A549 (cell line): ENCODE measurements around the gene LRCOL1. TPM values are rescaled to one million over a fixed set of nuclear protein-coding genes. Genes with fewer than 3 reads are reported as not detected.

Experiments used
- ATAC-seq, 2 experiments: fragments of 200-7000 bp in 1 of 2; fragments of >200 bp in 1 of 2; cut with Nextera tagmentation in 1 of 2; cut with Tn5 transposase in 1 of 2; 3 replicates each; pipeline versions ENCODE4 v1.8.0 to v1.9.1; 2018 to 2020; ENCODE audit warnings: mild to moderate bottlenecking in 1 of 2, moderate library complexity in 1 of 2
- CTCF ChIA-PET: fragments of 300-600 bp; sonication (Branson Sonifier 250); formaldehyde crosslinking; extraction: SDS; loops from one replicate; lab custom pipeline; 2021; ENCODE audit warnings: antibody characterized with exemption, inconsistent platforms; lab: Yijun Ruan, JAX
- POLR2A ChIA-PET: fragments of 350-600 bp; formaldehyde crosslinking; extraction: SDS; loops from one replicate; lab custom pipeline; 2021; ENCODE audit warnings: antibody characterized with exemption, inconsistent platforms; lab: Yijun Ruan, JAX
- DNase-seq, 2 experiments: peaks; one replicate each; pipeline versions ENCODE4 v3.0.0 to v3.0.0-alpha.2; 2011 to 2016; ENCODE audit warnings: low read depth in 1 of 2, low spot score in 1 of 2
- FAIRE-seq: peaks from 2 replicates; lab custom pipeline; 2011; peaks lifted over from hg19 to GRCh38; lab: Jason Lieb, UNC
- H3K27ac ChIP-seq, 2 experiments: fragments of >200 bp; sonication (Bioruptor Twin); formaldehyde crosslinking; 3 replicates each; pipeline ENCODE4 v1.5.1; 2016 to 2017
- H3K4me1 ChIP-seq: fragments of >200 bp; sonication (Bioruptor Twin); formaldehyde crosslinking; 3 replicates; pipeline ENCODE4 v1.6.1; 2016
- H3K4me2 ChIP-seq: fragments of >200 bp; sonication (Bioruptor Twin); formaldehyde crosslinking; 3 replicates; pipeline ENCODE4 v1.6.1; 2016
- H3K4me3 ChIP-seq: fragments of >200 bp; sonication (Bioruptor Twin); formaldehyde crosslinking; 3 replicates; pipeline ENCODE4 v1.5.1; 2016
- H3K9me3 ChIP-seq: fragments of >200 bp; sonication (Bioruptor Twin); formaldehyde crosslinking; 3 replicates; pipeline ENCODE4 v1.6.1; 2016
- CHD4 ChIP-seq: fragments of 200-600 bp; sonication (generic); IDR thresholded peaks from 2 replicates; pipeline ENCODE4 v1.6.1; 2016; ENCODE audit warnings: antibody characterized with exemption, mild to moderate bottlenecking, borderline replicate concordance
- E2F6 ChIP-seq: IDR thresholded peaks from 2 replicates; pipeline ENCODE4 v1.6.1; 2012; ENCODE audit warnings: low read depth, borderline replicate concordance
- HOXB13 ChIP-seq: fragments of 250-450 bp; sonication (Bioruptor Pico); IDR thresholded peaks from 2 replicates; pipeline ENCODE4 v1.5.0; 2020; ENCODE audit warnings: low read depth, mild to moderate bottlenecking, moderate library complexity
- JUN ChIP-seq, 2 experiments: fragments of >200 bp; sonication (Bioruptor Twin); formaldehyde crosslinking; IDR thresholded peaks; 2 replicates in 1 of 2; 3 replicates in 1 of 2; pipeline ENCODE4 v1.6.1; 2016 to 2017
- KDM1A ChIP-seq: fragments of 200-600 bp; sonication (generic); IDR thresholded peaks from 2 replicates; pipeline ENCODE4 v1.6.1; 2016; ENCODE audit warnings: low read depth, mild to moderate bottlenecking
- KDM5A ChIP-seq: fragments of 200-600 bp; sonication (generic); IDR thresholded peaks from 2 replicates; pipeline ENCODE4 v1.6.1; 2016; ENCODE audit warnings: antibody characterized with exemption, mild to moderate bottlenecking
- MYC ChIP-seq: IDR thresholded peaks from 2 replicates; pipeline ENCODE4 v1.6.1; 2012; ENCODE audit warnings: mild to moderate bottlenecking, inconsistent platforms, low read length, improper control_type of control experiment, borderline replicate concordance
- NFE2L2 ChIP-seq: fragments of 150-350 bp; conservative IDR thresholded peaks from 2 replicates; pipeline ENCODE4 v1.6.1; 2014; ENCODE audit warnings: low read length
- NR3C1 ChIP-seq: fragments of >200 bp; sonication (Bioruptor Twin); formaldehyde crosslinking; IDR thresholded peaks from 3 replicates; pipeline ENCODE4 v1.6.1; 2017
- POLR2A ChIP-seq: IDR thresholded peaks from 2 replicates; pipeline ENCODE4 v1.6.1; 2012; ENCODE audit warnings: mild to moderate bottlenecking, low read length
- USF2 ChIP-seq: fragments of 450-650 bp; IDR thresholded peaks from 2 replicates; pipeline ENCODE4 v1.6.1; 2014; ENCODE audit warnings: antibody characterized with exemption
- WGBS: methylation state at CpG from one replicate; pipeline ENCODE4 v1.1.6; 2017; ENCODE audit errors: missing lambda C conversion rate; 5-methylcytosine and 5-hydroxymethylcytosine counted together
- polyA plus RNA-seq, 4 experiments: library from polyadenylated mRNA; depleted of rRNA in 3 of 4; stranded (reverse); fragments of >200 nt; fragmentation: RNase III in 1 of 4; extraction: RNeasy Plus Mini Kit Qiagen cat#74134 plus additional on column Dnase treatment in 1 of 4; gene quantifications; 2 replicates in 3 of 4; 3 replicates in 1 of 4; pipeline ENCODE4 v1.2.3, GENCODE V29; 2011 to 2017
- TF ChIP-seq, protein P1 (sequence below): fragments of 200-600 bp; sonication (generic); IDR thresholded peaks from 2 replicates; pipeline ENCODE4 v1.6.1; 2016; ENCODE audit warnings: antibody characterized with exemption, mild to moderate bottlenecking, moderate library complexity
- TF ChIP-seq, protein P2 (sequence below): fragments of >200 bp; sonication (Bioruptor Twin); formaldehyde crosslinking; IDR thresholded peaks from 2 replicates; pipeline ENCODE4 v1.6.1; 2016
- TF ChIP-seq, protein P3 (sequence below): fragments of >200 bp; sonication (Bioruptor Twin); formaldehyde crosslinking; IDR thresholded peaks from 3 replicates; pipeline ENCODE4 v1.6.1; 2016

Gene LRCOL1
- polyA plus RNA-seq, 2 of the 4 experiments (the other 2 are of a cell fraction), result not detected

DNA sequence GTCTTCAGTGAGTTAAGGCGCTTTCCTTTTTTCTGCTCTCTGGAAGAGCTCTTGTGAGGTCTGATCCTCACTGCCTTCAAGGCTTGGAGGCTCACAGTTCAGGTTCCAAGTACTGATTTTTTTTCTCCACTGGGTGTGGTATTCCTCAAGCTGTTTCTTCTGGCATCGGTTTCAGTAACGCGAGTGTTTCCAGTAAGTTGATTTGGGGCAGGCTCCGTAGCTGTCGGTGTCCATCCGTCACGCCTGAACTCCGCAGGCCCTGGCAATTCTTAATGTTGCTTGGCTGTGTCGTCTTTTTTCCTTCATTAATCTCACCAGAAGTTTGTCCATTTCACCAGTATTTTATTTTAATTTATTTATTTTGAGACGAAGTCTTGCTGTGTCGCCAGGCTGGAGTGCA lies 30.6 kb downstream of the LRCOL1 start:
- ATAC-seq (no peak), DNase-seq (no peak), FAIRE-seq (no peak)
- no peak overlapping the region for H3K4me2 ChIP-seq
- no peaks in the 10 kb centered on the region for H3K4me1 ChIP-seq
- WGBS, result 90% methylated on average over 12 of the region's 12 CpGs
- H3K27ac ChIP-seq, result no peak overlapping the region
- no peak overlapping the region for H3K4me3 ChIP-seq
- H3K9me3 ChIP-seq, result no peaks in the 10 kb centered on the region
- CTCF ChIA-PET, result interaction anchor here (0.7 to 2.6 kb wide), 2 partner anchors 19 to 35 kb away, joined by 4 to 9 read pairs; no protein-coding TSS in a partner anchor
- POLR2A ChIA-PET, result no interaction called here
- no peak for TF ChIP-seq KDM1A
- no peak for TF ChIP-seq USF2
- TF ChIP-seq NR3C1, result no peak
- TF ChIP-seq, protein P1, sequence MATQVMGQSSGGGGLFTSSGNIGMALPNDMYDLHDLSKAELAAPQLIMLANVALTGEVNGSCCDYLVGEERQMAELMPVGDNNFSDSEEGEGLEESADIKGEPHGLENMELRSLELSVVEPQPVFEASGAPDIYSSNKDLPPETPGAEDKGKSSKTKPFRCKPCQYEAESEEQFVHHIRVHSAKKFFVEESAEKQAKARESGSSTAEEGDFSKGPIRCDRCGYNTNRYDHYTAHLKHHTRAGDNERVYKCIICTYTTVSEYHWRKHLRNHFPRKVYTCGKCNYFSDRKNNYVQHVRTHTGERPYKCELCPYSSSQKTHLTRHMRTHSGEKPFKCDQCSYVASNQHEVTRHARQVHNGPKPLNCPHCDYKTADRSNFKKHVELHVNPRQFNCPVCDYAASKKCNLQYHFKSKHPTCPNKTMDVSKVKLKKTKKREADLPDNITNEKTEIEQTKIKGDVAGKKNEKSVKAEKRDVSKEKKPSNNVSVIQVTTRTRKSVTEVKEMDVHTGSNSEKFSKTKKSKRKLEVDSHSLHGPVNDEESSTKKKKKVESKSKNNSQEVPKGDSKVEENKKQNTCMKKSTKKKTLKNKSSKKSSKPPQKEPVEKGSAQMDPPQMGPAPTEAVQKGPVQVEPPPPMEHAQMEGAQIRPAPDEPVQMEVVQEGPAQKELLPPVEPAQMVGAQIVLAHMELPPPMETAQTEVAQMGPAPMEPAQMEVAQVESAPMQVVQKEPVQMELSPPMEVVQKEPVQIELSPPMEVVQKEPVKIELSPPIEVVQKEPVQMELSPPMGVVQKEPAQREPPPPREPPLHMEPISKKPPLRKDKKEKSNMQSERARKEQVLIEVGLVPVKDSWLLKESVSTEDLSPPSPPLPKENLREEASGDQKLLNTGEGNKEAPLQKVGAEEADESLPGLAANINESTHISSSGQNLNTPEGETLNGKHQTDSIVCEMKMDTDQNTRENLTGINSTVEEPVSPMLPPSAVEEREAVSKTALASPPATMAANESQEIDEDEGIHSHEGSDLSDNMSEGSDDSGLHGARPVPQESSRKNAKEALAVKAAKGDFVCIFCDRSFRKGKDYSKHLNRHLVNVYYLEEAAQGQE, result no peak
- TF ChIP-seq KDM5A, result no peak
- TF ChIP-seq POLR2A, result no peak
- TF ChIP-seq, protein P2, sequence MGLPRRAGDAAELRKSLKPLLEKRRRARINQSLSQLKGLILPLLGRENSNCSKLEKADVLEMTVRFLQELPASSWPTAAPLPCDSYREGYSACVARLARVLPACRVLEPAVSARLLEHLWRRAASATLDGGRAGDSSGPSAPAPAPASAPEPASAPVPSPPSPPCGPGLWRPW, result no peak
- no peak for TF ChIP-seq JUN (IDR thresholded peaks at IDR 0.05)

DNA sequence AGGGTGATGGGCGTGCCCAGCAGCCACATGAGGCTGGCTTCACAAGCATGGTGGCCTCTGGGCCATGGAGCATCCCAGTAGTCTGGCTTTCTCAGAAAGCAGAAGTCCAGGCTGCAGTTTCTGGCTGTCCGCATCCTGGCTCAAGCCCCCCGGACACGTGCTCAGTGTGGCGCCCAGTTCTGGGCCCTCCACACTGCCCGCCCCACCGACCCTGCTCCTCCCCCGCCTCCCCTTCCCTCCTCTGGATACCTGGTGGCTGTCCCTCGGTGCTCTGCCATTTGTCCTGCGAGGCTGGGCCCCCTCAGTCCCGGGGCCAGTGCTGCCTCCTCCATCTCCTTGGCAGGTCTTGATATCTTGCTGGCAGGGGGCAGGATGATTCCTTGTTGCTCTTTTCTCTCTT lies 31.6 kb downstream of the LRCOL1 start:
- Histone ChIP-seq H3K4me1 (no peaks in the 10 kb centered on the region), H3K27ac (no peak overlapping the region), H3K9me3 (no peaks in the 10 kb centered on the region), H3K4me3 (no peak overlapping the region), H3K4me2 (no peak overlapping the region)
- ATAC-seq (no peak), DNase-seq (no peak), FAIRE-seq (no peak)
- CTCF ChIA-PET, result no interaction called here
- POLR2A ChIA-PET, result no interaction called here
- WGBS, result 75% methylated on average over 8 of the region's 11 CpGs
- TF ChIP-seq, protein P1, result no peak
- TF ChIP-seq HOXB13 (no peak), NFE2L2 (no peak), E2F6 (no peak), MYC (no peak), CHD4 (no peak)
- TF ChIP-seq, protein P3, sequence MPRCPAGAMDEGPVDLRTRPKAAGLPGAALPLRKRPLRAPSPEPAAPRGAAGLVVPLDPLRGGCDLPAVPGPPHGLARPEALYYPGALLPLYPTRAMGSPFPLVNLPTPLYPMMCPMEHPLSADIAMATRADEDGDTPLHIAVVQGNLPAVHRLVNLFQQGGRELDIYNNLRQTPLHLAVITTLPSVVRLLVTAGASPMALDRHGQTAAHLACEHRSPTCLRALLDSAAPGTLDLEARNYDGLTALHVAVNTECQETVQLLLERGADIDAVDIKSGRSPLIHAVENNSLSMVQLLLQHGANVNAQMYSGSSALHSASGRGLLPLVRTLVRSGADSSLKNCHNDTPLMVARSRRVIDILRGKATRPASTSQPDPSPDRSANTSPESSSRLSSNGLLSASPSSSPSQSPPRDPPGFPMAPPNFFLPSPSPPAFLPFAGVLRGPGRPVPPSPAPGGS, result no peak
